Activated T-helper 17 cell treated with anti-CD3 and anti-CD28 coated beads, Interleukin-2, amount 50 U/mL, for 72 hours (primary cell): ENCODE measurements around the gene EHD1. TPM values are rescaled to one million over a fixed set of nuclear protein-coding genes. Genes with fewer than 3 reads are reported as not detected.

ENCODE experiments used
- ATAC-seq: fragments of 150-1000 bp; cut with Tn5 transposase; replicated peaks from 2 replicates; pipeline ENCODE4 v1.10.0; 2021; ENCODE audit warnings: mild to moderate bottlenecking, moderate library complexity
- H3K27ac Mint-ChIP-seq: one replicate; pipeline ENCODE4 v1.8.0; 2022; ENCODE audit warnings: mixed read lengths
- H3K27me3 Mint-ChIP-seq: one replicate; pipeline ENCODE4 v1.8.0; 2022; ENCODE audit warnings: mixed read lengths
- H3K36me3 Mint-ChIP-seq: one replicate; pipeline ENCODE4 v1.8.0; 2022; ENCODE audit warnings: low read depth, mild to moderate bottlenecking, mixed read lengths
- H3K4me1 Mint-ChIP-seq: one replicate; pipeline ENCODE4 v1.8.0; 2022; ENCODE audit warnings: mixed read lengths
- H3K4me3 Mint-ChIP-seq: one replicate; pipeline ENCODE4 v1.8.0; 2022; ENCODE audit warnings: mild to moderate bottlenecking, mixed read lengths
- H3K9me3 Mint-ChIP-seq: one replicate; pipeline ENCODE4 v1.8.0; 2022; ENCODE audit warnings: mixed read lengths
- total RNA-seq, 2 donors: library from RNA; stranded (reverse); gene quantifications; one replicate each; pipeline ENCODE4 v1.2.3, GENCODE V29; 2022

Gene EHD1
- total RNA-seq, 2 donors from 2014 or later, result 96.5 to 107 TPM

GRCh38 chr11:64865286-64866172, 12.9 kb downstream of the EHD1 start:
- Mint-ChIP-seq H3K9me3 (no peaks in the 10 kb centered on the region), H3K27ac (peak overlapping the region; percentile 93), H3K4me3 (peak overlapping the region; percentile 78), H3K36me3 (peaks cover 64% of the 10 kb centered on the region), H3K4me1 (peaks cover 45% of the 10 kb centered on the region), H3K27me3 (no peaks in the 10 kb centered on the region)
- peak; percentile 50 for ATAC-seq

- Mint-ChIP-seq H3K27ac (peak overlapping the region; percentile 93), H3K27me3 (no peaks in the 10 kb centered on the region), H3K4me1 (peaks cover 52% of the 10 kb centered on the region), H3K4me3 (peak overlapping the region; percentile 78), H3K36me3 (peaks cover 64% of the 10 kb centered on the region), H3K9me3 (no peaks in the 10 kb centered on the region)
- ATAC-seq, result peak; percentile 71
Measured at GRCh38 chr11:64864473-64865285, 13.7 kb downstream of the EHD1 start.

GRCh38 chr11:64864135-64864472, 14.3 kb downstream of the EHD1 start:
- ATAC-seq, result no peak
- Mint-ChIP-seq H3K27me3 (no peaks in the 10 kb centered on the region), H3K4me3 (peak overlapping the region; percentile 78), H3K9me3 (no peaks in the 10 kb centered on the region), H3K4me1 (peaks cover 48% of the 10 kb centered on the region), H3K27ac (peak overlapping the region; percentile 93), H3K36me3 (peaks cover 66% of the 10 kb centered on the region)

GRCh38 chr11:64863391-64864060, 14.9 kb downstream of the EHD1 start:
- Mint-ChIP-seq H3K9me3 (no peaks in the 10 kb centered on the region), H3K27ac (peak overlapping the region; percentile 93), H3K27me3 (no peaks in the 10 kb centered on the region), H3K36me3 (peaks cover 66% of the 10 kb centered on the region), H3K4me3 (peak overlapping the region; percentile 78), H3K4me1 (peaks cover 42% of the 10 kb centered on the region)
- no peak for ATAC-seq

- H3K27ac Mint-ChIP-seq, result peak overlapping the region; percentile 93
- H3K4me1 Mint-ChIP-seq, result peaks cover 37% of the 10 kb centered on the region
- peak overlapping the region; percentile 78 for H3K4me3 Mint-ChIP-seq
- H3K27me3 Mint-ChIP-seq, result no peaks in the 10 kb centered on the region
- no peak for ATAC-seq
- no peaks in the 10 kb centered on the region for H3K9me3 Mint-ChIP-seq
- peaks cover 66% of the 10 kb centered on the region for H3K36me3 Mint-ChIP-seq
Measured at GRCh38 chr11:64862987-64863390, 15.4 kb downstream of the EHD1 start.

GRCh38 chr11:64861227-64861975, 17.0 kb downstream of the EHD1 start:
- Mint-ChIP-seq H3K9me3 (no peaks in the 10 kb centered on the region), H3K27ac (peak overlapping the region; percentile 93), H3K36me3 (peaks cover 69% of the 10 kb centered on the region), H3K27me3 (no peaks in the 10 kb centered on the region), H3K4me1 (peaks cover 33% of the 10 kb centered on the region), H3K4me3 (peak overlapping the region; percentile 78)
- no peak for ATAC-seq

- Mint-ChIP-seq H3K9me3 (no peaks in the 10 kb centered on the region), H3K36me3 (peaks cover 72% of the 10 kb centered on the region), H3K4me3 (peak overlapping the region; percentile 78), H3K27me3 (no peaks in the 10 kb centered on the region), H3K4me1 (peaks cover 36% of the 10 kb centered on the region), H3K27ac (peak overlapping the region; percentile 87)
- peak; percentile 63 for ATAC-seq
Measured at GRCh38 chr11:64859542-64860414, 18.6 kb downstream of the EHD1 start.

- no peaks in the 10 kb centered on the region for H3K27me3 Mint-ChIP-seq
- peaks cover 80% of the 10 kb centered on the region for H3K36me3 Mint-ChIP-seq
- no peaks in the 10 kb centered on the region for H3K9me3 Mint-ChIP-seq
- peak; percentile 66 for ATAC-seq
- H3K27ac Mint-ChIP-seq, result peak overlapping the region; percentile 87
- peaks cover 42% of the 10 kb centered on the region for H3K4me1 Mint-ChIP-seq
- H3K4me3 Mint-ChIP-seq, result peak overlapping the region; percentile 78
Measured at GRCh38 chr11:64858467-64859263, 19.8 kb downstream of the EHD1 start.

- H3K27me3 Mint-ChIP-seq, result no peaks in the 10 kb centered on the region
- H3K36me3 Mint-ChIP-seq, result peaks cover 91% of the 10 kb centered on the region
- H3K9me3 Mint-ChIP-seq, result no peaks in the 10 kb centered on the region
- H3K27ac Mint-ChIP-seq, result no peak overlapping the region
- H3K4me1 Mint-ChIP-seq, result peaks cover 46% of the 10 kb centered on the region
- H3K4me3 Mint-ChIP-seq, result peak overlapping the region; percentile 29
- ATAC-seq, result no peak
Measured at GRCh38 chr11:64857485-64857884, 20.9 kb downstream of the EHD1 start.

- peaks cover 95% of the 10 kb centered on the region for H3K36me3 Mint-ChIP-seq
- H3K4me3 Mint-ChIP-seq, result peak overlapping the region; percentile 87
Measured at GRCh38 chr11:64856382-64857227, 21.8 kb downstream of the EHD1 start.

GRCh38 chr11:64855596-64856304, 22.7 kb downstream of the EHD1 start:
- ATAC-seq, result no peak
- Mint-ChIP-seq H3K36me3 (peaks cover 91% of the 10 kb centered on the region), H3K27ac (peak overlapping the region; percentile 84)

More at GRCh38 chr11:64856382-64857227, 21.8 kb downstream of the EHD1 start:
- ATAC-seq, result peak; percentile 51
- no peaks in the 10 kb centered on the region for H3K9me3 Mint-ChIP-seq
- H3K4me1 Mint-ChIP-seq, result peaks cover 45% of the 10 kb centered on the region
- H3K27me3 Mint-ChIP-seq, result no peaks in the 10 kb centered on the region
- peak overlapping the region; percentile 84 for H3K27ac Mint-ChIP-seq

More at GRCh38 chr11:64855596-64856304, 22.7 kb downstream of the EHD1 start:
- Mint-ChIP-seq H3K4me1 (peaks cover 48% of the 10 kb centered on the region), H3K4me3 (peak overlapping the region; percentile 87), H3K27me3 (no peaks in the 10 kb centered on the region), H3K9me3 (no peaks in the 10 kb centered on the region)
